ENCODE data around the gene C8A.

DNA sequence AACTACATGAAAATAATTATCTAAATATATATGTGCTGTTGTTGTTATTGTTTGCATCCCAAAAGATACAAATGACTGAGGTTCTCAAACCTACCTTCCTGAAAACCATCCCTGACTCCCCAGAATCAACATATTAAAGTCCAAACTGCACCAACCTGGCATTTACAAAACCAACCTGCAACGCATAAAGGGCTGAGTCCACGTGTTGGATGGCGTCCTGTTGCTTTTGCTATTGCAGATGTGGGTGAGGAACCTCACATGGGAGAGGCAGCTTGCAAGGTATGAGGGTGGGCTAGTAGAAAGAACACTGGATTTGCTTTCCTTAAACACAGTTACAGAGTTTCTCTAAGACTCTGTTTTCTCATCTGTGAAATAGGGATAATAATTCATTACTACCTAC, 112.8 kb downstream of the C8A start:
- TF ChIP-seq ZNF263 (CRISPR knock-in tag; IDR thresholded peaks at IDR 0.05; ENCODE audit: low read depth), result no peak
- TF ChIP-seq FOXP4 (CRISPR knock-in tag; IDR thresholded peaks at IDR 0.05), result no peak
- no peak for TF ChIP-seq RELA (CRISPR knock-in tag; IDR thresholded peaks at IDR 0.05; ENCODE audit: borderline replicate concordance)
- TF ChIP-seq, protein P1, sequence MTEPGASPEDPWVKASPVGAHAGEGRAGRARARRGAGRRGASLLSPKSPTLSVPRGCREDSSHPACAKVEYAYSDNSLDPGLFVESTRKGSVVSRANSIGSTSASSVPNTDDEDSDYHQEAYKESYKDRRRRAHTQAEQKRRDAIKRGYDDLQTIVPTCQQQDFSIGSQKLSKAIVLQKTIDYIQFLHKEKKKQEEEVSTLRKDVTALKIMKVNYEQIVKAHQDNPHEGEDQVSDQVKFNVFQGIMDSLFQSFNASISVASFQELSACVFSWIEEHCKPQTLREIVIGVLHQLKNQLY (CRISPR knock-in tag; IDR thresholded peaks at IDR 0.05), result no peak
- TF ChIP-seq, protein P2, sequence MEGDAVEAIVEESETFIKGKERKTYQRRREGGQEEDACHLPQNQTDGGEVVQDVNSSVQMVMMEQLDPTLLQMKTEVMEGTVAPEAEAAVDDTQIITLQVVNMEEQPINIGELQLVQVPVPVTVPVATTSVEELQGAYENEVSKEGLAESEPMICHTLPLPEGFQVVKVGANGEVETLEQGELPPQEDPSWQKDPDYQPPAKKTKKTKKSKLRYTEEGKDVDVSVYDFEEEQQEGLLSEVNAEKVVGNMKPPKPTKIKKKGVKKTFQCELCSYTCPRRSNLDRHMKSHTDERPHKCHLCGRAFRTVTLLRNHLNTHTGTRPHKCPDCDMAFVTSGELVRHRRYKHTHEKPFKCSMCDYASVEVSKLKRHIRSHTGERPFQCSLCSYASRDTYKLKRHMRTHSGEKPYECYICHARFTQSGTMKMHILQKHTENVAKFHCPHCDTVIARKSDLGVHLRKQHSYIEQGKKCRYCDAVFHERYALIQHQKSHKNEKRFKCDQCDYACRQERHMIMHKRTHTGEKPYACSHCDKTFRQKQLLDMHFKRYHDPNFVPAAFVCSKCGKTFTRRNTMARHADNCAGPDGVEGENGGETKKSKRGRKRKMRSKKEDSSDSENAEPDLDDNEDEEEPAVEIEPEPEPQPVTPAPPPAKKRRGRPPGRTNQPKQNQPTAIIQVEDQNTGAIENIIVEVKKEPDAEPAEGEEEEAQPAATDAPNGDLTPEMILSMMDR (IDR thresholded peaks at IDR 0.05), result no peak
- TF ChIP-seq, protein P3, sequence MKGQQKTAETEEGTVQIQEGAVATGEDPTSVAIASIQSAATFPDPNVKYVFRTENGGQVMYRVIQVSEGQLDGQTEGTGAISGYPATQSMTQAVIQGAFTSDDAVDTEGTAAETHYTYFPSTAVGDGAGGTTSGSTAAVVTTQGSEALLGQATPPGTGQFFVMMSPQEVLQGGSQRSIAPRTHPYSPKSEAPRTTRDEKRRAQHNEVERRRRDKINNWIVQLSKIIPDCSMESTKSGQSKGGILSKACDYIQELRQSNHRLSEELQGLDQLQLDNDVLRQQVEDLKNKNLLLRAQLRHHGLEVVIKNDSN (CRISPR knock-in tag; IDR thresholded peaks at IDR 0.05), result no peak
- TF ChIP-seq NR2C2 (CRISPR knock-in tag; IDR thresholded peaks at IDR 0.05), result no peak
- TF ChIP-seq ELF4 (CRISPR knock-in tag; IDR thresholded peaks at IDR 0.05; ENCODE audit: low read depth), result no peak
- no peak for TF ChIP-seq TCF7 (CRISPR knock-in tag; IDR thresholded peaks at IDR 0.05; ENCODE audit: low read depth)
